ENCODE measurements around the gene CNKSR2. TPM values are rescaled to one million over a fixed set of nuclear protein-coding genes. Genes with fewer than 3 reads are reported as not detected.

Gene CNKSR2
- total and polyA plus RNA-seq, 2 donors, result 1.2 to 16.1 TPM

- 93% methylated on average over 3 of the region's 3 CpGs for WGBS
- H3K4me3 ChIP-seq (ENCODE audit: low read depth, low read length), result no peak overlapping the region
- H3K4me1 ChIP-seq (ENCODE audit: insufficient read depth), result no peaks in the 10 kb centered on the region
- no peak overlapping the region for H3K27ac ChIP-seq (ENCODE audit: low read depth)
- H3K36me3 ChIP-seq (ENCODE audit: insufficient read depth), result no peaks in the 10 kb centered on the region
- no peak for DNase-seq (ENCODE audit: extremely low spot score)
These were observed 24.2 kb downstream of the CNKSR2 start for GRCh38 chrX:21398426-21398825.

DNA sequence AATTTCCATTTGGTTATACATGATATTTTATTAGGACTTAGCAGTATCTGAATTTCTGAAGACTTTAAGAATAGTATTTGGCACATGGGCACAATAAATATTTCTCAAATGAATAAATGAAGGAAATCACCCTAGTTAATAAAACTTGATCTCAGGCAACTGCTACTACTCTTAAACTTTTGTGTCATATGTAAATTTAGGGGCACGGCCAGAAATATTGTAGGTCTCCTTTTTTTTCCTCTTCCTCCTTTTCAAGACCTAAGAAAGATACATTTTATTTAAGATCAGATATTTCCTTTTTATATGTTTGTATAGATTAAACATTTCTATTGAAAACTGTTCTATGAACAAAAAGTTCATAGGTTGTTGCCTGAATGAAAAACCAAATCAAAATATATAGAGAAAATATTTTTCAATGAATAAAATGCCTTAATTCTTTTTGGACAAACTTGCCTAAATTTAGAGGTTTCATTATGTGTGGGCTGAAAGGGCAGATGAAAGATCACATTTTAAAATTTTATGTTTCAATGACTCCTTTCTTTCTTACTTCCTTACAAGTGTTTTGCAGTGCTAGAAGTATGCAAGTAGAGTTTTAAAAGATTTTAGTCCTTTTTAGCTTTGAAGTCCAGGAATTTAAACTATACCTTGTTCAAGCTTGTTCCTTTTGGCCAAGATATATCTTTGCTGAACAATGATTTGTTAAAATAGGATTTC, 26.3 kb downstream of the CNKSR2 start:
- H3K4me3 ChIP-seq (ENCODE audit: low read depth, low read length), result no peak overlapping the region
- no peak for DNase-seq (ENCODE audit: extremely low spot score)
- H3K4me1 ChIP-seq (ENCODE audit: insufficient read depth), result no peaks in the 10 kb centered on the region
- 83% methylated on average over 1 of the region's 1 CpG for WGBS
- H3K36me3 ChIP-seq (ENCODE audit: insufficient read depth), result no peaks in the 10 kb centered on the region
- no peak overlapping the region for H3K27ac ChIP-seq (ENCODE audit: low read depth)

GRCh38 chrX:21408307-21408706, 34.1 kb downstream of the CNKSR2 start:
- 18% methylated on average over 2 of the region's 2 CpGs for WGBS
- Histone ChIP-seq H3K4me3 (ENCODE audit: low read depth, low read length) (no peak overlapping the region), H3K36me3 (ENCODE audit: insufficient read depth) (no peaks in the 10 kb centered on the region), H3K4me1 (ENCODE audit: insufficient read depth) (no peaks in the 10 kb centered on the region), H3K27ac (ENCODE audit: low read depth) (no peak overlapping the region)
- DNase-seq (ENCODE audit: extremely low spot score), result no peak

DNA sequence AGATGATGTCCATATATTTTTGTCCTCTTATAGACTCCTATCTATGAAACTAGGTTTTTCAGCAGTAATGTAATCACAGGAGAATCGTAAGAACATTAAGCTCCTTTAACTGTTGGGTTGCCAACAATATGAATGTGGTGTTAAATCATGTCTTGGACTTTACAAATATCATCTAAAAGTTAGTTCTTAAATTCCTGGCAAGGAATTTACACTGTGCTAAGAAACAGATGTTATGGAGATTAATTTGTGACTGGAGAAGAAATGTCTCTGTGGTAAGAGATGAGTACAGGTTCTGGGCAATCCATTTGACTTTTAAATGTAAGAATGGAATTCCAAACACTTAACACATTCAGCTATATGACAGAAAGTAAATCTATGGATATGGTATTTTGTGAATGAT, 34.6 kb downstream of the CNKSR2 start:
- Histone ChIP-seq H3K4me1 (ENCODE audit: insufficient read depth) (no peaks in the 10 kb centered on the region), H3K36me3 (ENCODE audit: insufficient read depth) (no peaks in the 10 kb centered on the region), H3K4me3 (ENCODE audit: low read depth, low read length) (no peak overlapping the region), H3K27ac (ENCODE audit: low read depth) (no peak overlapping the region)
- WGBS, result 18% methylated on average over 1 of the region's 1 CpG
- peak; percentile 6 for DNase-seq (ENCODE audit: extremely low spot score)

- no peaks in the 10 kb centered on the region for H3K36me3 ChIP-seq (ENCODE audit: insufficient read depth)
- H3K4me1 ChIP-seq (ENCODE audit: insufficient read depth), result no peaks in the 10 kb centered on the region
- no peak overlapping the region for H3K27ac ChIP-seq (ENCODE audit: low read depth)
- no peak for DNase-seq (ENCODE audit: extremely low spot score)
- WGBS, result 52% methylated on average over 3 of the region's 3 CpGs
- no peak overlapping the region for H3K4me3 ChIP-seq (ENCODE audit: low read depth, low read length)
These were observed 37.8 kb downstream of the CNKSR2 start for GRCh38 chrX:21412029-21412428.

GRCh38 chrX:21412883-21413282, 38.7 kb downstream of the CNKSR2 start:
- DNase-seq (ENCODE audit: extremely low spot score), result no peak
- no peaks in the 10 kb centered on the region for H3K4me1 ChIP-seq (ENCODE audit: insufficient read depth)
- no peak overlapping the region for H3K27ac ChIP-seq (ENCODE audit: low read depth)
- H3K4me3 ChIP-seq (ENCODE audit: low read depth, low read length), result no peak overlapping the region
- no peaks in the 10 kb centered on the region for H3K36me3 ChIP-seq (ENCODE audit: insufficient read depth)
- WGBS, result 83% methylated on average over 3 of the region's 3 CpGs

DNA sequence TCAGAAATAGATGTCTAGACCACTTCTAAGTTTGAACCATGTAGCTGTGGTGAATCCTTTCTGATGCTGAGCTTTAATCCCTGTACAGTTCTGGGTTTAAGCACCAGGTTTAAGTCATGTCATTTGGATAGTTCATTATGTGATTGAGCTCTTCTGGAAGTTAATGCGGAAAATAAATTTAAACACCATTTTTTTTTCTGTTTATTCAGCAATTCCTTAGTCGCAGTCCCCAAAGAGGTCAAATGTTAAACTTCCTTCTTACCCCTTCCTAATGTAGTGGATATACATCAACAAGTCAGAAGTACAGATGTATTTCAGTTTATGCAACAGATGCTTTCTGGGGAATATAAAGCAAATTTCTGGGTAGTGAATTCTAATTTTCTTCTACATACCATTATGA, 52.9 kb downstream of the CNKSR2 start:
- H3K36me3 ChIP-seq (ENCODE audit: insufficient read depth), result no peaks in the 10 kb centered on the region
- no peak overlapping the region for H3K4me3 ChIP-seq (ENCODE audit: low read depth, low read length)
- whole genome bisulfite sequencing, result 90% methylated on average over 2 of the region's 2 CpGs
- H3K27ac ChIP-seq (ENCODE audit: low read depth), result no peak overlapping the region
- no peak for DNase-seq (ENCODE audit: extremely low spot score)
- H3K4me1 ChIP-seq (ENCODE audit: insufficient read depth), result no peaks in the 10 kb centered on the region

- no peaks in the 10 kb centered on the region for H3K36me3 ChIP-seq (ENCODE audit: insufficient read depth)
- 94% methylated on average over 1 of the region's 1 CpG for WGBS
- H3K4me3 ChIP-seq (ENCODE audit: low read depth, low read length), result no peak overlapping the region
- H3K27ac ChIP-seq (ENCODE audit: low read depth), result no peak overlapping the region
- no peak for DNase-seq (ENCODE audit: extremely low spot score)
- H3K4me1 ChIP-seq (ENCODE audit: insufficient read depth), result no peaks in the 10 kb centered on the region
These were observed 62.8 kb downstream of the CNKSR2 start for GRCh38 chrX:21437036-21437435.

- Histone ChIP-seq H3K27ac (ENCODE audit: low read depth) (no peak overlapping the region), H3K4me1 (ENCODE audit: insufficient read depth) (no peaks in the 10 kb centered on the region), H3K4me3 (ENCODE audit: low read depth, low read length) (no peak overlapping the region), H3K36me3 (ENCODE audit: insufficient read depth) (no peaks in the 10 kb centered on the region)
- WGBS, result 33% methylated on average over 1 of the region's 1 CpG
- no peak for DNase-seq (ENCODE audit: extremely low spot score)
These were observed 64.6 kb downstream of the CNKSR2 start for GRCh38 chrX:21438792-21439191.

DNA sequence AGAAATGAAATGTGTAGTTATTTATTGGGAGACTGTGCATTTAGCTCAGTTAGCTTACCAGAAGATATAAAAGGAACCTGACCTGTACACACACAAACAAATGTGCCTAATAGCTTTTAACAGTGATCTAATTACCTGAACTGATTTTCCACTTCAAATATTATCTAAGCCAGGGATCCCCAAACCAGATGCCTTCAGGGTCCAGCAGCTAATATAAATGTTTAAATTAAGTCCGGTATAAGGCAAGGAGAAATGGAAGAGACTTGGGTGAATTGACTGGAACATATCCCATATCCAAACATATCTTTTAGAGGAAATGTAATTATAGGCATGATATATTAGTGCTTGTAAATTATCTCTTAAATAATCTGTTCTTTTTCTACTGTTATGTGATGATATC, 66.7 kb downstream of the CNKSR2 start:
- Histone ChIP-seq H3K27ac (ENCODE audit: low read depth) (no peak overlapping the region), H3K36me3 (ENCODE audit: insufficient read depth) (no peaks in the 10 kb centered on the region), H3K4me1 (ENCODE audit: insufficient read depth) (no peaks in the 10 kb centered on the region), H3K4me3 (ENCODE audit: low read depth, low read length) (no peak overlapping the region)
- DNase-seq (ENCODE audit: extremely low spot score), result no peak
- WGBS, result 51% methylated on average over 1 of the region's 1 CpG

- no peak overlapping the region for H3K4me3 ChIP-seq (ENCODE audit: low read depth, low read length)
- no peak for DNase-seq (ENCODE audit: extremely low spot score)
- H3K36me3 ChIP-seq (ENCODE audit: insufficient read depth), result no peaks in the 10 kb centered on the region
- H3K27ac ChIP-seq (ENCODE audit: low read depth), result no peak overlapping the region
- no peaks in the 10 kb centered on the region for H3K4me1 ChIP-seq (ENCODE audit: insufficient read depth)
These were observed 83.5 kb downstream of the CNKSR2 start for GRCh38 chrX:21457718-21458117.

DNA sequence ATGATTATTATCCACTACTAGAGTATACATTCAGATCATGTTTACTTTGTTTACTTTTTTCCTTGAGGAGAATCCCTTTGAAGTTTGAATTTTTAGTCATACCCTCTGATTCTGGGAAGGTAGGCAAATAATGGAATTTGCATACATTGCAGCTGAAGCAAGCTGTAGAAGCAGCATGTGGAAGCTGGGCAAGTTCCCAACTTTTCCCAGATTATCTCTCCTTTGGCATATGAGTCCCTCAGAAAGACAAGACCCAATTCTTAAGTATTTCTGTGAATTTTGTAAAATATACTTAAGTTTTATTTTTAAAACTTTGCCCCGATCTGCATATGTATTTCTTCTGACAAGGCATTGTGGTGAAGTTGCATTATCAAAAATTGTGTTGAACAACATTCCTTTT, 94.9 kb downstream of the CNKSR2 start:
- Histone ChIP-seq H3K36me3 (ENCODE audit: insufficient read depth) (no peaks in the 10 kb centered on the region), H3K27ac (ENCODE audit: low read depth) (no peak overlapping the region), H3K4me3 (ENCODE audit: low read depth, low read length) (no peak overlapping the region), H3K4me1 (ENCODE audit: insufficient read depth) (no peaks in the 10 kb centered on the region)
- DNase-seq (ENCODE audit: extremely low spot score), result no peak
- 67% methylated on average over 1 of the region's 1 CpG for WGBS

GRCh38 chrX:21476909-21477308, 102.7 kb downstream of the CNKSR2 start:
- H3K36me3 ChIP-seq (ENCODE audit: insufficient read depth), result no peaks in the 10 kb centered on the region

DNA sequence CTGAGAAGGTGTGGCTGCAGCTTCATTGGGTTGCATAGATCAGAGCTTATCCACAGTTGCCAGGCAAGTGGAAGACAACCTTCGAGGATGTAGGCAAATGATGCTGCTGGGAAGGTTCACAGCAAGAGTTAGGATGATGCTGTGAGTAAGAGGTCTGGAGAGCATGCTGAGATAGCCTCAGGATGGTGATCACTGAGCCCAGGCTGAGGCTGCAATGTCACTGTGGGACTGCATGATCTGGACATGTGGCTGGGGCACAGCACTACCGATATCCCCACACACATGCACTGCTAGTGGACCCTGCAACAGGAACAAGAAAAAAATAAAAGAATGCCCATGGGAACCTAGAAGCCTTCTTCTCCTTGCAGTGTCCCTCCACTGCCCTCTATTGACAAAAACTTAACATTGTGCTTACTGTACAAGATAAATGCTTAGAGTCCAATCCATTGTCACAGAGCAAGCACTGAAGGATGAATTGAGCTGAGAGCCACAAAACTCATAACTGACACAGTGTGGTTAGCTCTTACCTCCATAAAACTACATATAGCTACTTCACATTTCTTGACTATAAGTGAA, 105.6 kb downstream of the CNKSR2 start:
- Histone ChIP-seq H3K27ac (ENCODE audit: low read depth) (no peak overlapping the region), H3K4me1 (ENCODE audit: insufficient read depth) (no peaks in the 10 kb centered on the region), H3K36me3 (ENCODE audit: insufficient read depth) (no peaks in the 10 kb centered on the region), H3K4me3 (ENCODE audit: low read depth, low read length) (no peak overlapping the region)
- DNase-seq (ENCODE audit: extremely low spot score), result peak; percentile 15
- 23% methylated on average over 2 of the region's 2 CpGs for WGBS

More at GRCh38 chrX:21476909-21477308, 102.7 kb downstream of the CNKSR2 start:
- WGBS, result 68% methylated on average over 2 of the region's 2 CpGs
- H3K4me1 ChIP-seq (ENCODE audit: insufficient read depth), result no peaks in the 10 kb centered on the region
- no peak overlapping the region for H3K4me3 ChIP-seq (ENCODE audit: low read depth, low read length)
- no peak overlapping the region for H3K27ac ChIP-seq (ENCODE audit: low read depth)
- no peak for DNase-seq (ENCODE audit: extremely low spot score)

Data from urinary bladder (tissue), 4 donors.